IPS-18c (cell line): ENCODE data around the gene APOA4.

Experiments used
- H3K4me3 ChIP-seq: 2 replicates; pipeline ENCODE4 v1.7.0; 2013; ENCODE audit warnings: low read depth, mild to moderate bottlenecking, low read length, moderate library complexity; ENCODE audit not compliant: insufficient read depth
- H3K9me3 ChIP-seq: one replicate; pipeline ENCODE4 v1.6.1; 2013; ENCODE audit warnings: mild to moderate bottlenecking, low read length, moderate library complexity; ENCODE audit not compliant: control insufficient read depth, insufficient read depth

APOA4 gene

DNA sequence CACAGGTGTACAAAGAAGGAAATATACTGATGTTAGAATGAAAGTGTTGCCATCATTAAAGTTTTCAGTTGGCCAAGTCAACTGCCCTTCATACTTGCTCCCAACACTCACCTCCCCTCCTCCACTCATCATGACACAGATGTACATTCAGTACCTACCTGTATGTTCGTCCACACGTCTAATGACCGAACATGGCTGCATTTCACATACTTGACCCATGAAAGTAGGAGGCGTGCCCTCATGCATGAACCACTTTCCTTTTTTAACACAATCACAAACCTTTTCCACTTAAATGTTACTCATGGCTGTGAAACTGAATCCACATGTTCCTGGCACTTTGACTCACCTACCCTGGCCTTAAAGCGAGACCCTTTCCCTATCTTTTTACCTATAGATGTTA lies 47.1 kb downstream of the APOA4 start:
- H3K4me3 ChIP-seq, result no peak overlapping the region

DNA sequence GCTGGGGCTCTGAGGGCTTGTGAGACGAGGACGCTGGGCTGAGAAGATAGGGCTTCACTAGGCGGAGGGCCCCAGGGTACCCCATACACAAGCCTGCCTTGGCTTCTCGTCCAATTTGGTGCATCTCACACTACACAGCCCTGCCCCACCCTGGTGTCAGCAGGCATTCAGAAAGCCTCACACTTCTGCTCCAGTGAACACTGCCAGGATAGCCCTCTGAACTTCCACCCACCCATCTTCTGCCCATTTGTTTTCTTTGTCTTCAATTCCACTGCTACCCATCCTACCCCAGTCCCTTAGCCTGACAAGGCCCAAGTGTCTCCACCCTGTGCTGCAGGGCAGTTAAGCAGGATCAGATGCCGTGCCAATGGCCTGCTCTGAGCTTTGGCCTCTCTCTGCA lies 48.4 kb downstream of the APOA4 start:
- no peaks in the 10 kb centered on the region for H3K9me3 ChIP-seq
- no peak overlapping the region for H3K4me3 ChIP-seq

More for the DNA sequence above, 47.1 kb downstream of the APOA4 start:
- H3K9me3 ChIP-seq, result no peaks in the 10 kb centered on the region

DNA sequence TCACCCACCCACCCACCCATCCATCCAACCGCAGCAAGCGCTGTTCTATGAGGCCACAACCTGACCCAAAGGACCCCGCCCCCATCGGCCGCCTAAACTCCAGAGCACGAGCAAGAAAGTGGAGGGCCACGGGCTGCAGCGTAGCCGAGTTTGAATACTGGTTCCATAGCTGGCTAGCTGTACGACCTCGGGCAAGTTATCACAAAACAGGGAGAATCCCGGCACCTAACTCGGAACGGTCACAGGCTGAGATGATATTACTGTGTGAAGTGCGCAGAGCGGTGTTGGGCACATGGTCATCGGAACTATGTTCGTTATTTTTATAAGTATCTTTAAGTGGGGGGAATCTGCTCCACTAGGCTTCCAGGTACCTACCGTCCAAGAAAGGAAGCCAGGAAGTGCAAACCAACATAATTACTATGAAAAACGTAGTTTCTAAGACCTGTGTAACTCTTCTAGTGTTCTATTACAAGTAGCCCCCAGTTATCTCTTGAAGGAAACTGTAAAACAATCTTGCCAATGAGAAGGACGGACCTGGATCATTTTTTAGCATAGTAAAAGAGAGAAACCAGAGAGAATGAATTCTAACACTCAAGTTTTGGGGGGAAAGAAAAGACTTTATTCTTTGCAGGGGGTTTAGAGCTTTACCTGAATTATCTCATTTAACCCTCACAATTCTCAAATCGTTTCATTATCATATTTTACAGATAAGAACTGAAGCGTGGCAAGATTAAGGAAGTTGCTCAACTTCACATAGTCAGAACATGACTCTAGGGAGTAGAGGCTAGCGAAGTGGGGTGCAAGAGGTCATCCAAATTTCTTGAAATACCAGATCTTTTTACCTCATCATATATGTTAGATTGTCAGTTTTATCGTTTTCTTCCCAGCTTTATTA lies 49.7 kb downstream of the APOA4 start:
- Histone ChIP-seq H3K4me3 (peak overlapping the region; percentile 93), H3K9me3 (no peaks in the 10 kb centered on the region)

DNA sequence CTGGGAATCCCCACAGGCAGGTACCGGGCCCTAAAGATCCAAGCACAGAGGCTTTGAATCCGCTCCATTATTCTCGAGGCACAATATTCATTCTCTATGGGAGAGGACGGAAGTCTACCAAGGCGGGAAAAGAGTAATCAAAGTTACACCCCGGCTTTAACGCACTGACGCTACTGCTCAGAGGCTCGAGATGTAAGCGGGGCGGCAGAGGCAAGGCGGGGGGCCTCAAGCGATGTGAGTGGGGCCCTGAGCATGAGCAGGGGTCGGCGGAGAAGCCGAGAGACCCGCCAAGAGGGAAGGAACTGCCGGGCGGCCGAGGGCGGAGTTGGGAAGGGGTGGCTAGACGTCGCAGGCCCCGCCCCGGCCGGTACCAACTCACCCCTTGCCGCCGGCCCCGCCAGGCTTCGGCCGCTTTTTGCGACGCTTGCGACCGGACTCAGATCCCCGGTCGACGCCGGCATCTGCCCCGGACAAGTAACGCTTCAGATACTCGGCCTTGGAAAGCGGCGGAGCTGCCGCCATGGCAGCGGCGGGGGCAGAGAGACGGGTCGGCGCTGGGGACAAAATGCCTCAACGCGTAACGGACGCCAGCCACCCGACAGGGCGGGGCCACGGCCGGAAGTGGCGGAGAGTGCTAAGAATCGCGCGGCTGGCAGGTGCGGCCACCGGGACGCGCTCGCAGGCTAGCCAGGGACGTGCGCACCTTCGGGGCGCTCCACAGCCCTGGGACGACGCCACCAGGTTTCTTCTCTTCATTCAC lies 50.5 kb downstream of the APOA4 start, which contains the start of gene BUD13:
BUD13 (minus strand) TSS at position 545 of the 760 bp plus-strand sequence; CDS start at position 522, 23 bp downstream.
- no peaks in the 10 kb centered on the region for H3K9me3 ChIP-seq
- peak within 1 kb of the TSS; percentile 93 for H3K4me3 ChIP-seq

- H3K4me3 ChIP-seq, result peak overlapping the region; percentile 93
- H3K9me3 ChIP-seq, result no peaks in the 10 kb centered on the region
These were observed 51.2 kb downstream of the APOA4 start for GRCh38 chr11:116771935-116772334.
